Epidermal melanocyte (primary cell): ENCODE data around the gene FBN2.

Experiments
- DNase-seq: peaks from one replicate; pipeline ENCODE4 v3.0.0; 2011; ENCODE audit warnings: low spot score; ENCODE audit not compliant: insufficient read length

FBN2 gene

GRCh38 chr5:128212191-128212806, 325.7 kb downstream of the FBN2 start:
- DNase-seq = no peak

DNA sequence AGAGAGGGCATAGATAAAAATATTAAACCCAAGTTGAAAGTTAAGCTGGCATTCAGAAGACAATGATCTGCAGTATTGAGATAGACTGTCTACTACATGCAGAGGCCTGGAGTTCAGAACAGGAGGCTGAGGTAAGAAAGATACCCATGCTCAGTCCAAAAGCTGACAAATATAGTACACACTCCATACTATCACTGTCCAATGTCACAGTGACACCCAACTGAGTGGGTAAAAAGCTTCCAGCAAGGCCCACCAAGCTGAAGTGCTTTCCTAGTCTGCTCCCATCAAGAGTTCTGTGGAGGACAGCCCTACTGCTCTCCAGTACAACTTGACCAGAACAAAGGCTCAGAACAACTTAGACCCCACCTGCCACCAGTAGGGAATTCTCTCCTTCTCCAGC, 329.6 kb downstream of the FBN2 start:
- DNase-seq = no peak
